GM12878 (cell line): ENCODE data around the gene LHB.

Source experiments
- ATF7 ChIP-seq: fragments of 450-650 bp; IDR thresholded peaks from 2 replicates; pipeline ENCODE4 v1.6.1; 2016; ENCODE audit warnings: low read depth, mild to moderate bottlenecking
- CBX3 ChIP-seq: fragments of 200-600 bp; sonication (generic); IDR thresholded peaks from 2 replicates; pipeline ENCODE4 v1.6.1; 2016; ENCODE audit warnings: low read depth, borderline replicate concordance
- EZH2 ChIP-seq: IDR thresholded peaks from 2 replicates; pipeline ENCODE4 v1.6.1; 2012; ENCODE audit warnings: low read depth, mild to moderate bottlenecking, control low read depth, inconsistent platforms, low read length, borderline replicate concordance; ENCODE audit not compliant: control insufficient read depth
- POLR2A ChIP-seq: IDR thresholded peaks from 2 replicates; pipeline ENCODE4 v1.6.1; 2011; ENCODE audit warnings: low read depth, mild to moderate bottlenecking, low read length
- POLR2AphosphoS5 ChIP-seq: IDR thresholded peaks from 2 replicates; pipeline ENCODE4 v1.6.1; 2011; ENCODE audit warnings: mild to moderate bottlenecking, low read length, inconsistent platforms
- SIN3A ChIP-seq: IDR thresholded peaks from 2 replicates; pipeline ENCODE4 v1.6.1; 2012; ENCODE audit warnings: low read depth, low read length, improper control_type of control experiment
- SKIL ChIP-seq: fragments of 450-650 bp; IDR thresholded peaks from 2 replicates; pipeline ENCODE4 v1.6.1; 2017; ENCODE audit warnings: mild to moderate bottlenecking, low read depth, inconsistent platforms; ENCODE audit not compliant: poor library complexity, severe bottlenecking
- SUZ12 ChIP-seq: fragments of 200-600 bp; sonication (generic); IDR thresholded peaks from one replicate; pipeline ENCODE4 v1.6.1; 2018; ENCODE audit warnings: antibody characterized with exemption, mild to moderate bottlenecking; ENCODE audit not compliant: unreplicated experiment

GRCh38 chr19:49017041-49017665 is at the start of gene LHB:
- no peak for TF ChIP-seq POLR2AphosphoS5
- no peak for TF ChIP-seq CBX3
- TF ChIP-seq EZH2: no peak
- TF ChIP-seq SUZ12: no peak
- no peak; the same call in 1 of the 2 replicates for TF ChIP-seq POLR2A
- no peak for TF ChIP-seq SIN3A
- TF ChIP-seq ATF7: no peak
- no peak for TF ChIP-seq SKIL
